Measurements from ENCODE around the gene TP63. TPM values are rescaled to one million over a fixed set of nuclear protein-coding genes. Genes with fewer than 3 reads are reported as not detected.

The TP63 gene
- total RNA-seq, 1 donor, result 1.8 TPM

- no peaks in the 10 kb centered on the region for H4K20me1 ChIP-seq (ENCODE audit: insufficient read depth, low read length)
- H3K79me2 ChIP-seq (ENCODE audit: insufficient read depth, low read length), result no peaks in the 10 kb centered on the region
- DNase-seq (ENCODE audit: insufficient read length, low spot score, missing footprints), result peak; percentile 4
- H3K27me3 ChIP-seq (ENCODE audit: insufficient read depth, low read length), result no peaks in the 10 kb centered on the region
- no peaks in the 10 kb centered on the region for H3K36me3 ChIP-seq (ENCODE audit: insufficient read depth, low read length)
- peak overlapping the region; percentile 92 for H2AFZ ChIP-seq (ENCODE audit: low read length)
- H3K9me3 ChIP-seq (ENCODE audit: low read depth, low read length), result no peaks in the 10 kb centered on the region
- peaks cover 13% of the 10 kb centered on the region for H3K4me1 ChIP-seq (ENCODE audit: insufficient read depth, low read length)
- peak overlapping the region; percentile 69 for H3K27ac ChIP-seq (ENCODE audit: low read depth, low read length)
- H3K4me2 ChIP-seq (ENCODE audit: insufficient read depth, low read length), result peak overlapping the region; percentile 85
- TF ChIP-seq, protein P1, sequence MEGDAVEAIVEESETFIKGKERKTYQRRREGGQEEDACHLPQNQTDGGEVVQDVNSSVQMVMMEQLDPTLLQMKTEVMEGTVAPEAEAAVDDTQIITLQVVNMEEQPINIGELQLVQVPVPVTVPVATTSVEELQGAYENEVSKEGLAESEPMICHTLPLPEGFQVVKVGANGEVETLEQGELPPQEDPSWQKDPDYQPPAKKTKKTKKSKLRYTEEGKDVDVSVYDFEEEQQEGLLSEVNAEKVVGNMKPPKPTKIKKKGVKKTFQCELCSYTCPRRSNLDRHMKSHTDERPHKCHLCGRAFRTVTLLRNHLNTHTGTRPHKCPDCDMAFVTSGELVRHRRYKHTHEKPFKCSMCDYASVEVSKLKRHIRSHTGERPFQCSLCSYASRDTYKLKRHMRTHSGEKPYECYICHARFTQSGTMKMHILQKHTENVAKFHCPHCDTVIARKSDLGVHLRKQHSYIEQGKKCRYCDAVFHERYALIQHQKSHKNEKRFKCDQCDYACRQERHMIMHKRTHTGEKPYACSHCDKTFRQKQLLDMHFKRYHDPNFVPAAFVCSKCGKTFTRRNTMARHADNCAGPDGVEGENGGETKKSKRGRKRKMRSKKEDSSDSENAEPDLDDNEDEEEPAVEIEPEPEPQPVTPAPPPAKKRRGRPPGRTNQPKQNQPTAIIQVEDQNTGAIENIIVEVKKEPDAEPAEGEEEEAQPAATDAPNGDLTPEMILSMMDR (IDR thresholded peaks at IDR 0.05; ENCODE audit: extremely low read depth, low read depth, low read length), result no peak
- peak overlapping the region; percentile 69 for H3K4me3 ChIP-seq (ENCODE audit: insufficient read depth, low read length)
Measured at GRCh38 chr3:189630767-189631372, 319 bp upstream of the TP63 start.

DNA sequence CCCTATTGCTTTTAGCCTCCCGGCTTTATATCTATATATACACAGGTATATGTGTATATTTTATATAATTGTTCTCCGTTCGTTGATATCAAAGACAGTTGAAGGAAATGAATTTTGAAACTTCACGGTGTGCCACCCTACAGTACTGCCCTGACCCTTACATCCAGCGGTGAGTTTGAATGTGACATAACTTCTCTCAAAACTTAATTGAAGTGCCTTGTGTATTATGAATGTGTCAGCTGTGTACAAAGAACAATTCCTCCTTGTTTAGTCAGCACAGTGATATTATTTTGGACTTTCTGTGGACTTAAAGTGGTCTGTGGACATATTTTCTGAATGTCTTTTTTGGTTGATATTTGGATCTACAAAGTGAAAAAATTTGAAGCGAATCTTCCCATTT lies 220 bp downstream of the TP63 start:
- H3K4me2 ChIP-seq (ENCODE audit: insufficient read depth, low read length), result peak overlapping the region; percentile 85
- H3K79me2 ChIP-seq (ENCODE audit: insufficient read depth, low read length), result no peaks in the 10 kb centered on the region
- no peaks in the 10 kb centered on the region for H3K27me3 ChIP-seq (ENCODE audit: insufficient read depth, low read length)
- H3K4me1 ChIP-seq (ENCODE audit: insufficient read depth, low read length), result peaks cover 13% of the 10 kb centered on the region
- DNase-seq (ENCODE audit: insufficient read length, low spot score, missing footprints), result no peak
- H3K4me3 ChIP-seq (ENCODE audit: insufficient read depth, low read length), result peak overlapping the region; percentile 69
- H3K27ac ChIP-seq (ENCODE audit: low read depth, low read length), result peak overlapping the region; percentile 69
- peak overlapping the region; percentile 92 for H2AFZ ChIP-seq (ENCODE audit: low read length)
- TF ChIP-seq, protein P1 (IDR thresholded peaks at IDR 0.05; ENCODE audit: extremely low read depth, low read depth, low read length), result no peak
- no peaks in the 10 kb centered on the region for H3K9me3 ChIP-seq (ENCODE audit: low read depth, low read length)
- H4K20me1 ChIP-seq (ENCODE audit: insufficient read depth, low read length), result no peaks in the 10 kb centered on the region
- H3K36me3 ChIP-seq (ENCODE audit: insufficient read depth, low read length), result no peaks in the 10 kb centered on the region

DNA sequence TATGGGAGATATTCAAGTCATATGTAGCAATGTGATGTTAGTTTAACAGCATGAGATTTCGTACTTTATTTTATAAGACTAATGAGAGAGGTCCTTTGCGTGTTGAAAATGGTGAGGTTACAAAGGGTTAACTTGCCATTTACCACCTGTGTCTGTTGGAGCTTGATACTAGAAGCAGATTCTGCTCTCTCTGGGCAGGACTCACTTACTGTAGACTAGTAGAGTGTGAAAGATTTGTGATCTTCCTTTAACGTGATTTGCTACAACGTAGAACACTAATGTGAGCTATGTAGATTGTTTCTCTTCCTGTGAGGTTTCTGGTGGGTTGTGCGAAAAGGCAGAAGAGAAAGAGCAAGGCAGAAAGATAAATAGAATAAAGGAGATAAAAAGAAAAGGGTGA lies 1.1 kb downstream of the TP63 start:
- no peak overlapping the region for H3K27ac ChIP-seq (ENCODE audit: low read depth, low read length)
- TF ChIP-seq, protein P1 (IDR thresholded peaks at IDR 0.05; ENCODE audit: extremely low read depth, low read depth, low read length), result no peak

GRCh38 chr3:189635339-189635738 lies 4.2 kb downstream of the TP63 start:
- Histone ChIP-seq H4K20me1 (ENCODE audit: insufficient read depth, low read length) (no peaks in the 10 kb centered on the region), H3K9me3 (ENCODE audit: low read depth, low read length) (no peaks in the 10 kb centered on the region), H3K4me3 (ENCODE audit: insufficient read depth, low read length) (no peak overlapping the region), H3K36me3 (ENCODE audit: insufficient read depth, low read length) (no peaks in the 10 kb centered on the region), H3K79me2 (ENCODE audit: insufficient read depth, low read length) (no peaks in the 10 kb centered on the region), H3K27ac (ENCODE audit: low read depth, low read length) (no peak overlapping the region), H2AFZ (ENCODE audit: low read length) (peak overlapping the region; percentile 6), H3K4me2 (ENCODE audit: insufficient read depth, low read length) (no peak overlapping the region), H3K27me3 (ENCODE audit: insufficient read depth, low read length) (no peaks in the 10 kb centered on the region), H3K4me1 (ENCODE audit: insufficient read depth, low read length) (peaks cover 3% of the 10 kb centered on the region)
- TF ChIP-seq, protein P1 (IDR thresholded peaks at IDR 0.05; ENCODE audit: extremely low read depth, low read depth, low read length), result no peak
- no peak for DNase-seq (ENCODE audit: insufficient read length, low spot score, missing footprints)

More for the DNA sequence above, 1.1 kb downstream of the TP63 start:
- Histone ChIP-seq H3K27me3 (ENCODE audit: insufficient read depth, low read length) (no peaks in the 10 kb centered on the region), H3K79me2 (ENCODE audit: insufficient read depth, low read length) (no peaks in the 10 kb centered on the region), H3K36me3 (ENCODE audit: insufficient read depth, low read length) (no peaks in the 10 kb centered on the region), H3K4me2 (ENCODE audit: insufficient read depth, low read length) (peak overlapping the region; percentile 7), H3K4me1 (ENCODE audit: insufficient read depth, low read length) (peaks cover 13% of the 10 kb centered on the region), H3K9me3 (ENCODE audit: low read depth, low read length) (no peaks in the 10 kb centered on the region), H2AFZ (ENCODE audit: low read length) (peak overlapping the region; percentile 70), H4K20me1 (ENCODE audit: insufficient read depth, low read length) (no peaks in the 10 kb centered on the region), H3K4me3 (ENCODE audit: insufficient read depth, low read length) (no peak overlapping the region)
- DNase-seq (ENCODE audit: insufficient read length, low spot score, missing footprints), result no peak

Data from osteoblast (primary cell).